Cardiac fibroblast (primary cell): ENCODE data around the gene SLCO3A1.

Source experiments
- DNase-seq, 2 donors: peaks; one replicate each; pipeline versions ENCODE4 v3.0.0 to v3.0.0-alpha.2; 2010; ENCODE audit warnings: low read depth in 2 of 2
- H3K4me3 ChIP-seq, 2 donors: replicated peaks in 1 of 2; 1 replicate in 1 of 2; 2 replicates in 1 of 2; pipeline ENCODE4 v1.5.1; 2011; ENCODE audit warnings: low read depth in 2 of 2, low read length in 2 of 2, mild to moderate bottlenecking in 2 of 2, moderate library complexity in 1 of 2
- CTCF ChIP-seq: IDR thresholded peaks from one replicate; pipeline ENCODE4 v1.5.1; 2011; ENCODE audit warnings: low read depth, mild to moderate bottlenecking, low read length, inconsistent platforms

SLCO3A1 gene

GRCh38 chr15:92115834-92116233, 262.3 kb downstream of the SLCO3A1 start:
- no peak for DNase-seq
- TF ChIP-seq CTCF, result no peak
- no peak overlapping the region for H3K4me3 ChIP-seq

- no peak overlapping the region for H3K4me3 ChIP-seq
- DNase-seq, result no peak
- TF ChIP-seq CTCF, result no peak
Observed at GRCh38 chr15:92116330-92116729, 262.8 kb downstream of the SLCO3A1 start.

- DNase-seq, result peak in 1 of 2 donors; percentile 74
- no peak overlapping the region for H3K4me3 ChIP-seq
- no peak for TF ChIP-seq CTCF
Observed at GRCh38 chr15:92117261-92117731, 263.8 kb downstream of the SLCO3A1 start.

GRCh38 chr15:92118162-92118935, 264.8 kb downstream of the SLCO3A1 start:
- DNase-seq, result no peak
- H3K4me3 ChIP-seq, result no peak overlapping the region
- TF ChIP-seq CTCF, result no peak

- TF ChIP-seq CTCF, result no peak
- DNase-seq, result no peak
- H3K4me3 ChIP-seq, result no peak overlapping the region
Observed at GRCh38 chr15:92118936-92119325, 265.4 kb downstream of the SLCO3A1 start.

- H3K4me3 ChIP-seq, result no peak overlapping the region
- TF ChIP-seq CTCF, result no peak
- DNase-seq, result peak in 1 of 2 donors; percentile 17
Observed at GRCh38 chr15:92120094-92120795, 266.7 kb downstream of the SLCO3A1 start.
